ENCODE results near the gene COL13A1.

The COL13A1 gene

GRCh38 chr10:69818676-69819239 lies 17.1 kb downstream of the COL13A1 start:
- in situ Hi-C loops (cut with MboI; ENCODE audit: low sequenced_read_pairs), result no loop called here

- in situ Hi-C loops (cut with MboI; ENCODE audit: low sequenced_read_pairs), result no loop called here
Observed at GRCh38 chr10:69819716-69820506, 18.2 kb downstream of the COL13A1 start.

GRCh38 chr10:69820817-69821216 lies 19.1 kb downstream of the COL13A1 start:
- in situ Hi-C loops (cut with MboI; ENCODE audit: low sequenced_read_pairs), result no loop called here

DNA sequence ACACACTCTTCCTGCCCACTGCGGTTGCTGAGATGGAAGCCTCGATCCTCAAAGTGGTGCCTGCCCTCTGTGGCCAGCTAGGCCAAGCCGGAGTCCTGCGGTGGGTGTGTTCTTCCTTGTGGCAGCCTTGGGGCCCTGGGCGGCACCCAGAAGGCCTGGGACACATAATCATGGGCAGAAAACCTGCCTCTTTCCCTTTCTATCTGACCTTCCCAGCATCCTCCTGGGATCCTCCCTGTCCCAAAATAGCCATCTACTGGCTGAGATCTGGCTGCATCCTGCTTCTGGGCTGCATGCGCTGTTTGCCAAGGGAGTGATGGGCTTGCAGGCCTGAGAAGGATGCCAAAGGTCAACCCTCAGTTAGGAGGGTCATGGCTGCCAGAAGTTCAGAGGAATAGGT lies 23.9 kb downstream of the COL13A1 start:
- in situ Hi-C loops (cut with MboI; ENCODE audit: low sequenced_read_pairs), result no loop called here

DNA sequence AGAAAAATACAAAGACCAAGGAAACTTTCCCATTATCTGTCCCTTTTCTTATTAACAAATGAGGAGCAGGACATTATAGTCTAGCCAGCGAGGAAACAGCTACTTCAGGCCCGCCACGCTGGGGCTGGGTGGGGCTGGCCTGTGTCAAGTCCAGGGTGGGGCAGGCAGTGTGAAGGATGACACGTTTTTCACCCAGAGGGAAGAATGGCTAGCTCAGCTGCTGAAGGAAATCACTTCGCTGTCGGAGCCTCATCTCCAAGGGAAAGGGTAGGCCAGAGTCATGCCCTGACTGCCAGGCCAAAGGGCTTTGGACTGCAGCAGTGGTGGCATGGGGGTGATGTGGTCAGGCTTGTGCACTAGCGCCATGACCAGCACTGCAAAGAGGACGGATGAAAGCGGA lies 24.4 kb downstream of the COL13A1 start:
- in situ Hi-C loops (cut with MboI; ENCODE audit: low sequenced_read_pairs), result no loop called here

- in situ Hi-C loops (cut with MboI; ENCODE audit: low sequenced_read_pairs), result no loop called here
Observed at GRCh38 chr10:69826789-69827554, 25.3 kb downstream of the COL13A1 start.

DNA sequence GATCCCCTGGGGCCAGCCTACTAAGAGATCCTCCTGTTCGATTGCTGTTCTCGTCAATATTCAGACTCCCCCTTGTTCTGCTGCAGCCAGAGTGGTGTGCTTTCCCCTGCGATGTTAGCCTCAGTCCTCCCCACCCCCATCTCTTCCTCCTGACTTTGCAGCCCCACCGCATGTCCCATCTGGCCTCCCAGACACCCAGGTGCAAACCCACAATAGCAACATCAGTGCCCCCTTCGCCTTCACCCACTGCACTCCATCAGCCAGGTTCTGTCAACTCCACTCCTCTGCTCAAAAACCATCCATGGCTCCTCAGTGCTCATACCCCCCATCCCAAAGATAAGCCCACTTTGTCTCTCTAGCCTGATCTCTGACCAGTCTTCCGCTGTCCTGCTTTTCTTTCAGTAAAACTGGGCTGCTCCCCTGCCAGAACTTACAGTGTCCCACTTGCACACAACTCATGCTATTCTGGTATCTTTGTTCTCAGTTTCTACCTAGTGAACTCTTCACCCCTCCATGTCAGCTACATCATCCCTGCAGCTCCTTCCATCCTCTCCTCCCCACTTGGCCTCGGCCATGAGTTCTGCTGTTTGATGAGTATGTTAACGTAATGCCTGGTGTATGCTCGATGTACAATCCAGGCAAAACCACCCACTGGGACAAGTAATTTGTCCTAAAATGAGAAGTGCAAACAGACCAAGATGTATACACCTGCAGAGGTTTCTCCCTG lies 26.6 kb downstream of the COL13A1 start:
- in situ Hi-C loops (cut with MboI; ENCODE audit: low sequenced_read_pairs), result no loop called here

DNA sequence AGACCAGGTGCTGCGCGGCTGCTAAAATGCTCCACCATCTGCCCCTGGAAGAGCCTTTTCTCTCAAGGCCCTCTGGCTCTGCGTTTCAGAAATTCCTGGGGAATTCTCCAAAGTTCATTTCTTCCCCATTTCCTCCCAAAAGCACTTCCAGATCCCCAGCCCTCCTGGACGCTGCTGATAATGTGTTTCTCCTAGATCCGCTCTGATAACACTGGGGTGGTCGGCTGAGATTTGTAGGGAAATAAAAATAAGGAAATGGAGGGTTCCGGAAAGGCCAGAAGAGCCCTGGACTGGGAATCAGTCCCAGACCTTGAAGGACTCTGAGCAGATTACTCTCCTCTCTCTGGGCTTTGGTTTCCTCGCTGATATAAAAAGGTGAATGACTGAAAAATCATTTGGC lies 28.1 kb downstream of the COL13A1 start:
- in situ Hi-C loops (cut with MboI; ENCODE audit: low sequenced_read_pairs), result no loop called here

- in situ Hi-C loops (cut with MboI; ENCODE audit: low sequenced_read_pairs), result no loop called here
Observed at GRCh38 chr10:69831231-69831855, 29.6 kb downstream of the COL13A1 start.

- in situ Hi-C loops (cut with MboI; ENCODE audit: low sequenced_read_pairs), result no loop called here
Observed at GRCh38 chr10:69835233-69835632, 33.5 kb downstream of the COL13A1 start.

DNA sequence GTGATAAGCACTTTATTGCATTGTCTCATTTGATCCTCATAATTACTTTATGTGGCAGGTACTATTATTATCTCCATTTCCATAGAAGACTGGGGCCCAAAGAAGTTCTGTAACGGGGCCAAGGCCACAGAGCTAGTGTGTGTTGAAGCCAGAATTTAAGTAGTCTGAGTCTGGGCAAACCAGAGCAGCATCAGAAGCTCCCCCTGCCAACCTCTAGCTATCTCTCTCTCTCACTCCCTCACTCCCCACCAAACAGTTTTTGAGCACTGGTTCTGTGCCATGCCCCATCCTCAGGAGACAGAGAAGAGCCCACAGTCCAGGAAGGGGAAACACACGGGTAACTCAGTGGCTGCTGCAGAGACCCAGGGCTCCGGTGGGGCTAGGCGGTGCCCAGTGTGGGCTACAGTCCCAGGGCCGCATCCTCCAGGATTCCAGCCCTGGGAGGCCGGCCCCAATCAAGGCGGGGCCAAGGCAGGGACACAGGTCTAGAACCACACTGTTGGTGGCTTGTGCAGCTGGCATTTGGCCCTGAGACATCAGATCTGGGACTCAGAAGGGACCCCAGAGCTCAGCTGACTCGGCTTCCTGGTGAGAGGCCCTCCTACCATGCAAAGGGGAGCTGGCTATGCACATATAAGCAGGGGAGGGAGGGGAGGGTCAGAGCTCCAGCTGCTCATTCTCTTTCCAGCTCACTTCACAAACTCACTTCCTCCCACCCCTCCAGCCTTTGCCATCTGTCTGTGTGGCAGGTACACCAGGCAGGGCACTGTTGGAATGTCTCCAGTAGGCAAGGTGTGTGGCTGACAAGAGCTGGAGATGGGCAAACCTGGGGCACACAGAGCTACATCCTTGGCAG lies 34.4 kb downstream of the COL13A1 start:
- in situ Hi-C loops (cut with MboI; ENCODE audit: low sequenced_read_pairs), result no loop called here

GRCh38 chr10:69836731-69837030 lies 35.0 kb downstream of the COL13A1 start:
- in situ Hi-C loops (cut with MboI; ENCODE audit: low sequenced_read_pairs), result no loop called here

GRCh38 chr10:69837261-69837660 lies 35.6 kb downstream of the COL13A1 start:
- in situ Hi-C loops (cut with MboI; ENCODE audit: low sequenced_read_pairs), result no loop called here

- in situ Hi-C loops (cut with MboI; ENCODE audit: low sequenced_read_pairs), result no loop called here
Observed at GRCh38 chr10:69838418-69838817, 36.7 kb downstream of the COL13A1 start.

DNA sequence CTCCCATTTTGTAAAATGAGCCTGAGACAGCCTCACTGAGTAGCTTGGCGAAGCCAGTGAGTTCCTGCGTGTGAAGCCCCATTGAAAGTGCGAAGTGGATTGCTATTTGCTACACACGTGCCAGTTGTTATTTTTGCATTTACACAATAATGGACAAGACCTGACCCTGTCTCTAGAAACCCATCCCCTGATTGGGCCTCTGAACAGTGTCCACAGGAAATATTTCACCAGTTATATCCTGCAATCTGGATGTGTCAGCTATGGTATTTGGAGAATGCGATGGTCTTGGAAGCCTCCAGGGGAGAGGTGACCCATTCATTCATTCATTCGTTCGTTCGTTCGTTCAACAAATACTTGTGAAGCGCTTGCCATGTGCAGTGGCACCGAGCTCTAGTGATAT lies 37.1 kb downstream of the COL13A1 start:
- in situ Hi-C loops (cut with MboI; ENCODE audit: low sequenced_read_pairs), result no loop called here

- in situ Hi-C loops (cut with MboI; ENCODE audit: low sequenced_read_pairs), result no loop called here
Observed at GRCh38 chr10:69839696-69840345, 38.1 kb downstream of the COL13A1 start.

DNA sequence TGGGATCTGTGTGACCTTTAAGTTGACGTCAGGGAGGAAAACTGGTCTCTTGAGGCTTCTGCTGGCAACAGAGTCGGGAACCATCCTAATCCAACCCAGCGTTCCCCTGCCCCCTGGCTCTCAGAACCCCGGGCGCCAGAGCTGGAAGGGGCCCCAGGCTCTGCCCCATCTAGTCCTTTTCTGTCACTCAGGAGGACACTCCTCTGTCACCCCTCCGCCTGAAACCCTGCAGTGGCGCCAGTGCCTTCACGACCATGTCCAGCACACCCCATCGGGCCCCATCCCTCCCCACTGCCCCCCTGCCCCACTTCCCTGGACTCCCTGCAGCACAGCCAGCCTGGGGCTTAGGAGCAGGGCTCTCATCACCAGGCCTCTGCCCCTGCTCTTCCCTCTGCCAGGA lies 39.1 kb downstream of the COL13A1 start:
- in situ Hi-C loops (cut with MboI; ENCODE audit: low sequenced_read_pairs), result no loop called here

DNA sequence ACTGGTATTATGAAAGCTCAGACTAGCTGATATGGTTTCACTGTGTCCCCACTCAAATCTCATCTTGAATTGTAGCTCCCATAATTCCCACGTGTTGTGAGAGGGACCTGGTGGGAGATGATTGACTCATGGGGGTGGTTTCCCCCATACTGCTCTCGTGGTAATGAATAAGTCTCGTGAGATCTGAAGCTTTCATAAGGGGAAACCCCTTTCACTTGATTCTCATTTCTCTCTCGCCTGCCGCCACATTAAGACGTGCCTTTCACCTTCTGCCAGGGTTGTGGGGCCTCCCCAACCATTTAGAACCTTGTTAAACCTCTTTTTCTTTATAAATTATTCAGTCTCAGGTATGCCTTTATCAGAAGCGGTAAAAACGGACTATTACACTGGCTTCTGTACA lies 40.3 kb downstream of the COL13A1 start:
- in situ Hi-C loops (cut with MboI; ENCODE audit: low sequenced_read_pairs), result no loop called here

DNA sequence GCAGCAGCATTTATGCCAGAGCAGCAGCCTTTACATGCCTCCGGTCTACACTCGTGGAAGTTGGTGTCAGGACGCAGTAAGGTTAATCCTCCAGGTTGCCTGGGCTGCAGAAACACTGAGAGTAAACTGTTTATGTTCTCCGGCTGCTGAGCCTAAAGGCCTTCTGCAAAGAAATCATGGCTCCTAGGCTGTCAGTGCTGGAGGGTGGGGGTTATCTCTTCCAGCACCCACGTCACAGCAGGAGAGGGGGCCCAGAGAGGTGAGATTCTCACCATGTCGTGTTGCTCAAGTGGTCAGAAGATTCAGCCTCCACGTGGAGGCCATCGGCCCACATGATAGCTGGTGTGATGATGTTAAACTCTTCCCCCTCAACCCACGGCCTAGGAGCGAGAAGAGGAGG lies 41.2 kb downstream of the COL13A1 start:
- in situ Hi-C loops (cut with MboI; ENCODE audit: low sequenced_read_pairs), result no loop called here

GRCh38 chr10:69843923-69844322 lies 42.2 kb downstream of the COL13A1 start:
- in situ Hi-C loops (cut with MboI; ENCODE audit: low sequenced_read_pairs), result no loop called here

All from HL-60/S4 treated with phorbol 12-myristate 13-acetate at 8.2 ng/mL for 4 days and 3 days (cell line).